ENCODE measurements around the gene SLC7A11.

The SLC7A11 gene

DNA sequence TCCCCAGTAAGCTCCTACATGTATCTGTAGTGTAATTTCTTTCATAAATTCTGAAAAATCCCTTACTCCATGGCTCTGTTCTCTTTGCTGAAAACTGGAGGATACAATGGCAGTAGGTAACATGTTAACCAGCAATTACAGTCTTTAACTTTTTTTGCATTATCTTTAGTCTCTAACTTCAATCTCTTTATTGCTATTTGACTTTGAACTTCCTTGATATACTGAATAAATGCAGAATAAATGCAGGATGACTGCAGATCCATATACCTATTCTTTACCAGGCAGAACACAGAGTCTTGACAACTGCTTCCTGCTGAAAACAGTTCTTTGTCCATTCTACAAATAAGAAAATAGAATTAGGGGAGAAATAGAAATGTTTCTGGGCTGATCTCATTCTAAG, 101.3 kb downstream of the SLC7A11 start:
- TF ChIP-seq, protein P1, sequence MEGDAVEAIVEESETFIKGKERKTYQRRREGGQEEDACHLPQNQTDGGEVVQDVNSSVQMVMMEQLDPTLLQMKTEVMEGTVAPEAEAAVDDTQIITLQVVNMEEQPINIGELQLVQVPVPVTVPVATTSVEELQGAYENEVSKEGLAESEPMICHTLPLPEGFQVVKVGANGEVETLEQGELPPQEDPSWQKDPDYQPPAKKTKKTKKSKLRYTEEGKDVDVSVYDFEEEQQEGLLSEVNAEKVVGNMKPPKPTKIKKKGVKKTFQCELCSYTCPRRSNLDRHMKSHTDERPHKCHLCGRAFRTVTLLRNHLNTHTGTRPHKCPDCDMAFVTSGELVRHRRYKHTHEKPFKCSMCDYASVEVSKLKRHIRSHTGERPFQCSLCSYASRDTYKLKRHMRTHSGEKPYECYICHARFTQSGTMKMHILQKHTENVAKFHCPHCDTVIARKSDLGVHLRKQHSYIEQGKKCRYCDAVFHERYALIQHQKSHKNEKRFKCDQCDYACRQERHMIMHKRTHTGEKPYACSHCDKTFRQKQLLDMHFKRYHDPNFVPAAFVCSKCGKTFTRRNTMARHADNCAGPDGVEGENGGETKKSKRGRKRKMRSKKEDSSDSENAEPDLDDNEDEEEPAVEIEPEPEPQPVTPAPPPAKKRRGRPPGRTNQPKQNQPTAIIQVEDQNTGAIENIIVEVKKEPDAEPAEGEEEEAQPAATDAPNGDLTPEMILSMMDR (IDR thresholded peaks at IDR 0.05) = no peak

DNA sequence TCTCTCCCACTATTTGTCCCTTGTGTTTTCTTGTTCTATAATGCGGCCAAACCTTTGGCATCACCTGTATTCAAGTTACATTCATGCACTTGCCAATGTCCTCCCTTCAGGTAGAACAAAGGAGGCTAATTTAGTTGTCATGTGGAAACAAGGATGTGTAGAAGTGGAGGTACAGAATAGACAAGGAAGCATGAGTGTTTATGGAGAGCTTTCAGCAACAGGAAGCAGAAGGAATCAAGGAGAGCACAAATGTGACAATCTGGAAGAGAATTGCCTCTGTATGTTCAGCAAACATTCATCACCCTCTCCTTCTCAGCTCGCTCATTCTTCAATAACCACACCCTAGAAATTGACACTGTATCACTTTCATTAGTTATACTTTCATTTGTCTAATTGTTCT, 103.4 kb downstream of the SLC7A11 start:
- TF ChIP-seq, protein P1 (IDR thresholded peaks at IDR 0.05) = no peak

DNA sequence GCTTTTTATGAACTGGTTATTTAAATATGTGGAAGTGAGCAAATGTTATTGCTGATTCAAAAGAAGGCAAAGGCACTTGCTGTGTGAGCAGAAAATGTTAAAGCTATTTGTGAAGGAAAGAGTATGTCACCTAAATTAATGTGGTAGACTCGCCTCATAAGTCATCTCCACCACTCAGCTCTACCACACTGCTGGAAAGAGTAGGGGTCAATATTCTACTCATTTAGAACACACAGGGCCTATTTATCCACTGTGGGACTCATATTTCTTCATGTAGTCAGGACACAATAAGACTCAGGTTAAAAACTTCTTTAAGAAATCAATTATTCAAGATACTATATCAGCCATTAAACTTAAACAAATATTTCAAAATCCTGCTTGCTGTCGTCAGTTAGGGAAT, 106.5 kb downstream of the SLC7A11 start:
- TF ChIP-seq, protein P1 (IDR thresholded peaks at IDR 0.05) = no peak

DNA sequence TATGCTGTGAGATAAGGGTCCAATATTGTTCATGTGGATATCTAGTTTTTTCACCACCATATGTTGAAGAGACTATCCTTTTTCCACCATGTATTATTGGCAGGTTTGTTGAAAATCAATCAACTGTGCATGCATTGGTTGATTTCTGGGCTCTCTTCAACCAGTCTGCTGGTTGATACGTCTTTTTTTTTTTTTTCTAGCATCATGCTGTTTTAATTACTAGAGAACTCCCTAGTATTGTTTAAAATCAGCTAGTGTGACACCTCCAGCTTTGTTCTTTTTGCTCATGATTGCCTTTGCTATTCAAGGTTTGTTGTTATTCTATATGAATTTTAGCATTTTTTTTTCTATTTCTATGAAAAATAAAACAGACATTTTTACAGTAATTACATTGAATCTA, 123.9 kb downstream of the SLC7A11 start:
- TF ChIP-seq, protein P1 (IDR thresholded peaks at IDR 0.05) = no peak

DNA sequence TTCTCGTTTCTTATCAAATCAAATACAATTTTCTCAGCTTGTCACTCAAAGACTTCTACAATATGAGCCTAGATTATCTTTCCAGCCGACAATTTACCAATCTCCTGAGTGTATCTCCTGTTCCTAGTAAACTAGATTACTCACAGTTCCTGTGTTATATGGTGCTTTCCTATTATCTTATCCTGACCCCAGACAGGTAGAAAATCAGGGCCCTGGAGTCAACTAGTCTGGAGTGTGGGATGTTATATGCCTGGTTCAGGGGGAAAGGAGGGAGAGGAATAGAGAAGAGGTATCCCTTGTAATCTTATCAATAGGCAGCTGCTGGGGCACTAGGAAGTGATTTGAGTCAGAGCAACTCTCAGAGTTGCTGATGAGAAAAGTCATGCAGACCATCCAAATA, 127.1 kb downstream of the SLC7A11 start:
- TF ChIP-seq, protein P1 (IDR thresholded peaks at IDR 0.05) = no peak

DNA sequence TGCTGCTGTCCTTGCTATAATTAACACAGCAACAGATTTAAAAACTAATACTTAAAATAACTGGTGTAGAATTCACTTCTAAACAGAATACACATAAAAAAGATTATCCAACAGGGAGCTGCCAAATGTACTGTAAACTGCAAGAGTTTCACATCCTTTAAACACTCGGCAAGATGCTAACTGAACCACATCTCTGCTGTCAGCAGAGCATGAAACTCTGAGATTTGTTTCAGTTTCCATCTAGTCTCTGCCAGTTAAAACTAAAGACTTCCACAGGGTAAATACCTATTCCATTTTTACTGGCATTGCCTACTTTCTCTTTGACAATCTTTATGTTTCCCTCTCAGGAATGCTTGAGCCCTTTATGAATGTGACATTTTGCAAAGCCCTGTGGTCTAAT, 127.7 kb downstream of the SLC7A11 start:
- TF ChIP-seq, protein P1 (IDR thresholded peaks at IDR 0.05) = no peak

Measured in LNCAP (cell line).